Transverse colon (tissue), 4 donors: Measurements from ENCODE around the gene TFEB. TPM values are rescaled to one million over a fixed set of nuclear protein-coding genes. Genes with fewer than 3 reads are reported as not detected.
A peak's percentile ranks its signal among the peaks of the same experiment; 100 is the strongest.

ENCODE experiments used
- DNase-seq: peaks from one replicate; pipeline ENCODE4 v3.0.0-alpha.2; 2019
- H3K27ac ChIP-seq, 4 donors: fragments of 200-600 bp; sonication (generic); 2 replicates each; pipeline ENCODE4 v1.5.1; 2016 to 2018; ENCODE audit warnings: inconsistent platforms in 4 of 4
- H3K27me3 ChIP-seq: fragments of 200-600 bp; sonication (generic); 2 replicates; pipeline ENCODE4 v1.5.1; 2017; ENCODE audit warnings: inconsistent platforms
- H3K36me3 ChIP-seq, 4 donors: fragments of 200-600 bp; sonication (generic); 2 replicates each; pipeline ENCODE4 v1.5.1; 2017 to 2019; ENCODE audit warnings: inconsistent platforms in 4 of 4
- H3K4me1 ChIP-seq, 4 donors: fragments of 200-600 bp; sonication (generic); 2 replicates each; pipeline ENCODE4 v1.5.1; 2017 to 2020; ENCODE audit warnings: inconsistent platforms in 4 of 4
- H3K4me3 ChIP-seq, 4 donors: fragments of 200-600 bp; sonication (generic); 1 replicate in 1 of 4; 2 replicates in 3 of 4; pipeline versions ENCODE4 v1.5.1 to v1.6.1; 2017 to 2019; ENCODE audit warnings: inconsistent platforms in 4 of 4
- H3K9me3 ChIP-seq, 2 donors: fragments of 200-600 bp; sonication (generic); 2 replicates each; pipeline ENCODE4 v1.5.1; 2017 to 2019; ENCODE audit warnings: inconsistent platforms in 2 of 2
- EP300 ChIP-seq: sonication (generic); formaldehyde crosslinking; IDR thresholded peaks from one replicate; pipeline ENCODE4 v1.6.1; 2017; ENCODE audit warnings: antibody characterized with exemption, low read depth
- POLR2A ChIP-seq: fragments of 450-650 bp; IDR thresholded peaks from one replicate; pipeline ENCODE4 v1.6.1; 2016; ENCODE audit warnings: antibody characterized with exemption, mild to moderate bottlenecking, moderate library complexity
- POLR2AphosphoS5 ChIP-seq, 3 donors: sonication (generic); formaldehyde crosslinking; IDR thresholded peaks; one replicate each; pipeline ENCODE4 v1.6.1; 2016; ENCODE audit warnings: antibody characterized with exemption in 3 of 3
- WGBS, 2 donors: methylation state at CpG; one replicate each; pipeline ENCODE4 v1.1.5; 2018; ENCODE audit warnings: low coverage in 1 of 2; 5-methylcytosine and 5-hydroxymethylcytosine counted together
- in situ Hi-C, 4 donors: fragments of 200-750 bp; cut with MboI; loops; one replicate each; pipeline versions ENCODE4 v1.15.0 to v1.15.1; 2017; ENCODE audit warnings: low sequenced_read_pairs in 3 of 4, low pct_ligation_motif_present in 1 of 4, low pct_unique_long_range_greater_than_20kb in 1 of 4
- intact Hi-C: fragments of 100-400 bp; cut with DNase I; formaldehyde crosslinking; loops from one replicate; pipeline ENCODE4 v1.15.1; 2023; ENCODE audit warnings: low total_unique reads
- small RNA-seq, 4 donors: library from RNA; depleted of rRNA; stranded (forward); fragments of <200 nt; gene quantifications; one replicate each; pipeline ENCODE3, GENCODE V24; 2016
- total RNA-seq, 4 donors: library from RNA; depleted of rRNA; stranded (reverse); fragments of >200 nt; gene quantifications; one replicate each; pipeline ENCODE4 v1.1.0, GENCODE V29; 2016
- TF ChIP-seq, protein P1 (sequence below), 5 experiments: fragments of 200-600 bp in 3 of 5; fragments of 450-650 bp in 2 of 5; sonication (generic) in 3 of 5; IDR thresholded peaks; 1 replicate in 2 of 5; 2 replicates in 3 of 5; pipeline ENCODE4 v1.5.1; 2016 to 2017; ENCODE audit warnings: antibody characterized with exemption in 5 of 5, inconsistent platforms in 3 of 5, mild to moderate bottlenecking in 2 of 5, moderate library complexity in 1 of 5

TFEB gene
- total RNA-seq, 4 donors from 2014 or later, result 30.4 to 47.1 (median 38.1) TPM

DNA sequence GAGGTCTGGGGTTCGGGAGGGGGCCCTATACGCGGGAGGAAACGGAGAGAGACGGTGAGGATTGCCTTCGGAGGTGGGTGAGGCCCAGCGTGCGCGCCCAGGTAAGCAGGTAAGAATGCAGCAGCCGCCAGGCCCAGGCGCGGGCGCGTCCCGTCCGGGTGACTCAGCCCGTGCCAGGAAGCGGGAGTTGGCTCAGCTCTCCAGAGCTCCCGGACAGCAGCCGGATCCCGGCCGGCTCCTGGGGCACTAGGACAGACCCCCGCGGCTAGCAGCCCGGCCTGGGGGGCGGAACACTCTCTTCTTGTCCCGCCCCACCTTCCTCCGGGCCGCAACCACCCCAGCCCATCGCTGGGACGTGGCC, 98.6 kb downstream of the TFEB start:
- Histone ChIP-seq H3K9me3 (no peaks in the 10 kb centered on the region), H3K27me3 (peaks cover 58% of the 10 kb centered on the region), H3K36me3 (no peaks in the 10 kb centered on the region), H3K4me1 (peaks cover 0 to 29% (median 21%) of the 10 kb centered on the region in 4 donors), H3K27ac (no peak overlapping the region), H3K4me3 (peak overlapping the region in 2 of 4 donors; percentile 17 to 54)
- intact Hi-C loops, result no loop called here
- DNase-seq, result peak; percentile 76
- WGBS, 2 donors, result 50% methylated on average over 31 of the region's 31 CpGs; no CpG with 5 or more reads in 1 of the 2 donors
- in situ Hi-C loops, result no loop called here
- TF ChIP-seq EP300, result no peak
- no peak for TF ChIP-seq POLR2AphosphoS5 (IDR thresholded peaks at IDR 0.05)
- TF ChIP-seq, protein P1, sequence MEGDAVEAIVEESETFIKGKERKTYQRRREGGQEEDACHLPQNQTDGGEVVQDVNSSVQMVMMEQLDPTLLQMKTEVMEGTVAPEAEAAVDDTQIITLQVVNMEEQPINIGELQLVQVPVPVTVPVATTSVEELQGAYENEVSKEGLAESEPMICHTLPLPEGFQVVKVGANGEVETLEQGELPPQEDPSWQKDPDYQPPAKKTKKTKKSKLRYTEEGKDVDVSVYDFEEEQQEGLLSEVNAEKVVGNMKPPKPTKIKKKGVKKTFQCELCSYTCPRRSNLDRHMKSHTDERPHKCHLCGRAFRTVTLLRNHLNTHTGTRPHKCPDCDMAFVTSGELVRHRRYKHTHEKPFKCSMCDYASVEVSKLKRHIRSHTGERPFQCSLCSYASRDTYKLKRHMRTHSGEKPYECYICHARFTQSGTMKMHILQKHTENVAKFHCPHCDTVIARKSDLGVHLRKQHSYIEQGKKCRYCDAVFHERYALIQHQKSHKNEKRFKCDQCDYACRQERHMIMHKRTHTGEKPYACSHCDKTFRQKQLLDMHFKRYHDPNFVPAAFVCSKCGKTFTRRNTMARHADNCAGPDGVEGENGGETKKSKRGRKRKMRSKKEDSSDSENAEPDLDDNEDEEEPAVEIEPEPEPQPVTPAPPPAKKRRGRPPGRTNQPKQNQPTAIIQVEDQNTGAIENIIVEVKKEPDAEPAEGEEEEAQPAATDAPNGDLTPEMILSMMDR (IDR thresholded peaks at IDR 0.05), result no peak
- TF ChIP-seq POLR2A, result no peak

DNA sequence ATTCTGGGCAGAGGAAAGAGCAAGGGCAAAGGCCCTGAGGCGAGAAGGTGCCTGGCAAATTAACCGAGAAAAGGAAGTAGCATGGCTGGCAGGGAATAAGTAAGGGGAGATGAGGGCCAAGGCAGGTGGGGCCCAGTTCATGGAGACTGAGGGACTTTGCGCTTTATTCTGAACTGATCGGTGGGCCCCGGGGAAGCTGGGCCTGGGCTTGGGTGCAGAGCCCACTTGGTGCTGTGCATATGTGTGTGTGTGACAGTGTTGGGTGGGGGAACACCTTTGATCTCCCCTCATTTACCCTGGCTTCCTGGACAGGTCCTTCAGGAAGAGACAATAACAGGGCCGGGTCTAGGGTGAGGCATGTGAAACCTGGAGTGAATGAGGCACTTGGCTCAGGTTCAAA, 100.0 kb downstream of the TFEB start:
- H3K27ac ChIP-seq, result no peak overlapping the region
- H3K4me1 ChIP-seq, result peaks cover 0 to 29% (median 21%) of the 10 kb centered on the region in 4 donors
- H3K36me3 ChIP-seq, result no peaks in the 10 kb centered on the region
- H3K4me3 ChIP-seq, result no peak overlapping the region
- DNase-seq, result no peak
- intact Hi-C loops, result no loop called here
- in situ Hi-C loops, result no loop called here
- no peaks in the 10 kb centered on the region for H3K9me3 ChIP-seq
- H3K27me3 ChIP-seq, result peaks cover 53% of the 10 kb centered on the region
- TF ChIP-seq POLR2AphosphoS5 (IDR thresholded peaks at IDR 0.05) (no peak), POLR2A (no peak), EP300 (no peak)
- TF ChIP-seq, protein P1 (IDR thresholded peaks at IDR 0.05), result no peak
- 60 to 80% methylated on average over 1 to 6 of the region's 6 CpGs for WGBS, 2 donors

DNA sequence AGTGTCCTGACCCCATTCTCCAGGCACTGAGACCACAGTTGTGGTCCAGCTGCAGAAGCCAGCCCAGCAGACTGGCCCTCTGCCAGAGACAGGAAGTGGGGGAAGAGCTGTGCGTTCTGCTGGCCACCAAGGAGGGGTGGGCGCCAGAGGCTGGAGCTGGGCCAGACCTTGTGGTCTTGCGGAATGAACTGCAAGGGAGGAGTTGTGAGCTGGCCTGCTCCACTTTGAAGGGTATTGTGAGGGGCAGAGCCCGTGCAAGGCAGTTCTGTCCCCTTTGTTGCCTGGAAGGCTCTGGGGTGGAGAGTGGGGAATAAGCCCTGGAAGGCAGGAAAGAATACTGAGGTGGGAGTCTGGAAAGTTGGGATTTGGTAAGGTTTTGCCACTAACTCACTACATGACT, 100.8 kb downstream of the TFEB start:
- intact Hi-C loops, result no loop called here
- no peaks in the 10 kb centered on the region for H3K36me3 ChIP-seq
- TF ChIP-seq POLR2AphosphoS5 (IDR thresholded peaks at IDR 0.05) (no peak), POLR2A (no peak)
- H3K4me3 ChIP-seq, result no peak overlapping the region
- in situ Hi-C loops, result no loop called here
- H3K27ac ChIP-seq, result no peak overlapping the region
- H3K9me3 ChIP-seq, result no peaks in the 10 kb centered on the region
- no peak for DNase-seq
- WGBS, 2 donors, result 57% methylated on average over 4 of the region's 4 CpGs; no CpG with 5 or more reads in 1 of the 2 donors
- H3K27me3 ChIP-seq, result peaks cover 49% of the 10 kb centered on the region
- H3K4me1 ChIP-seq, result peaks cover 0 to 29% (median 21%) of the 10 kb centered on the region in 4 donors

Small RNA genes within 50 kb of the gene (small RNA-seq; reads per million reads assigned to genes)
- 0 reads per million in 4 donors for gene AL365205.3

Other genes starting within 250 kb of the TFEB start
- gene FOXP4, start 189.2 kb downstream of the TFEB start, total RNA-seq, result 10 to 100 TPM; 13.8 to 45.6 (median 17.2) TPM
- 1 to 10 TPM in 2 of 4 donors, not detected in 2; 2.1 to 2.2 TPM for gene MDFI, start 97.1 kb downstream of the TFEB start, total RNA-seq
- 1 to 10 TPM in 1 of 4 donors, not detected in 3; 1.5 TPM for gene PGC, start 11.8 kb upstream of the TFEB start, total RNA-seq
- 1 to 10 TPM; 2.8 to 4.5 (median 3.2) TPM for gene FRS3, start 44.3 kb upstream of the TFEB start, total RNA-seq
- 10 to 100 TPM in 3 of 4 donors, 1 to 10 TPM in 1; 6.7 to 52.0 (median 21.0) TPM for gene PRICKLE4, start 45.2 kb upstream of the TFEB start, total RNA-seq
- 10 to 100 TPM; 24.1 to 93.1 (median 85.6) TPM for gene TOMM6, start 52.1 kb upstream of the TFEB start, total RNA-seq
- 1 to 10 TPM; 2.3 to 7.9 (median 4.0) TPM for gene USP49, start 159.8 kb upstream of the TFEB start, total RNA-seq
- 10 to 100 TPM; 15.4 to 25.7 (median 18.5) TPM for gene MED20, start 185.5 kb upstream of the TFEB start, total RNA-seq
- 1 to 10 TPM; 3.4 to 5.9 (median 5.2) TPM for gene BYSL, start 185.9 kb upstream of the TFEB start, total RNA-seq
- gene CCND3, start 206.2 kb upstream of the TFEB start, total RNA-seq, result 100 to 1,000 TPM in 1 of 4 donors, 10 to 100 TPM in 3; 55.3 to 178 (median 75.6) TPM